ENCODE results near the gene TXLNG.

Gene TXLNG

DNA sequence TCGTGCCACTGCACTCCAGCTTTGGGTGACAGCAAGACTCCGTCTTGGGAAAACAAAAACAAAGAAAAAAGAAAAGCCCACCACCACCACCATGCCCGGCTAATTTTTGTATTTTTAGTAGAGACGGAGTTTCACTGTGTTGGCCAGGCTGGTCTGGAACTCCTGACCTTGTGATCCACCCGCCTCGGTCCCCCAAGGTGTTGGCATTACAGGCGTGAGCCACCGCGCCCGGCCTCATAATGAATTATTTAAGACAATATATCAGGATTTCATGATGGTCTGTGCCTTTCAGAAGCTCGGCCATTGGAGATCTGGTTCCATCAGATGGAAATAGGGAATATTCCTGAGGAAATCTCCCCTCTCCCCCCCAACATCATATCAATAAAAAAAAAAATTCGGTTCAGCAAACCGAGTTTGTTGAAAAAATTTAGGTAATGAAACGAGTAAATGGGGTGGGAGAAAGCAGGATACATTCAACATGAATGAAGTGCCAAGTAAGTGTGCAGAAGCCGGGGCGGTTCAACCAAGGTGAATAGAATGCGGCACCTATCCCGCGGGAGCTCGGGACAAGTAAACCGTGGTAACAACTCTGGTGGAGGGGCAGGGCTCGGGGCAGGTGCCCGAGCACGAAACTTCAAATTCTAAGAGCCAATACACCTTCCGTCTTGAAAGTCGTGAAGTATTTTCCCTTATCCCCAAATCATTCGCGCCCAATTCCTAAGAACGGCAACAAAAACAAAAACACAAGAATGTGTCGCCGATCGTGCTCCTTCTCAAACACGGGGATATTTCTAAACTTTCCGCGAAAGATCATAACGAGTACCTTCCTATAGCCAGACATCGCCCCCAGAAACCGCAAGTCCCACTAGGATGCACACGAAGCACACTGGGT lies 773 bp upstream of the TXLNG start:
- FAIRE-seq: no peak

GRCh38 chrX:16786791-16787735 lies 797 bp downstream of the TXLNG start:
- FAIRE-seq: no peak

DNA sequence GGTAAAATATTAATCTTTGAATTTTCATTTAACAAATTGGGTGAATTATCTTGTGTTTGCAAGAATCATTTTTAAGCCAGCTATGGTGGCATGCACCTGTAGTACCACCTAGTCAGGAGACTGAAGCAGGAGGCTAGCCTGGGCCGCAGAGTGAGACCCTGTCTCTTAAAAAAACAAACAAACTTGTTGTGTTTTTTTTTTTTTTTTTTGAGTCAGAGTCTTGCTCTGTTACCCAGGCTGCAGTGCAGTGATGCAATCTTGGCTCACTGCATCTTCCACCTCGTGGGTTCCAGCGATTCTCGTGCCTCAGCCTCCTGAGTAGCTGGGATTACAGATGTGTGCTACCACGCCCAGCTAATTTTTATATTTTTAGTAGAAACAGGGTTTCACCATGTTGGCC lies 2.2 kb downstream of the TXLNG start:
- FAIRE-seq: no peak

GRCh38 chrX:16796298-16796697 lies 10.0 kb downstream of the TXLNG start:
- FAIRE-seq: no peak

- no peak for FAIRE-seq
Observed at GRCh38 chrX:16797358-16797757, 11.1 kb downstream of the TXLNG start.

DNA sequence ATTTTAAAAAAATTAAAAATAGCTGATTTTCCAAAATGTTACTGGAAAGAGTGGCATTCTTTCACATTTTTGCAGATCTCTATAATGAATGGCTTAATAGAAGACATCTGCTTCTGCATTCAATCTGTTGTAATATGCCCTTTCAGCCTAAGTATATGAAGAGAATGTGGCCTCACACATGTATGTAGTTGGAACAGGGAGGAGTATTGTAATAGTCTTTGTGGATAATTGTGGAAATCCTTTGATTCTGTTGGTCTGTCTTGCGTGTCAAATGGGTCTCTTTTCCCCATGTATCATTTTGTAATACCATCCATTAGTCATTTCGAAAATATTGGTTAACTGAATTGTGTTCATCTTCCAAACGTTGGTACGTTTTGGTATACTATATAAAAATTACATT lies 11.6 kb downstream of the TXLNG start:
- FAIRE-seq: no peak

- no peak for FAIRE-seq
Observed at GRCh38 chrX:16804923-16805464, 18.7 kb downstream of the TXLNG start.

DNA sequence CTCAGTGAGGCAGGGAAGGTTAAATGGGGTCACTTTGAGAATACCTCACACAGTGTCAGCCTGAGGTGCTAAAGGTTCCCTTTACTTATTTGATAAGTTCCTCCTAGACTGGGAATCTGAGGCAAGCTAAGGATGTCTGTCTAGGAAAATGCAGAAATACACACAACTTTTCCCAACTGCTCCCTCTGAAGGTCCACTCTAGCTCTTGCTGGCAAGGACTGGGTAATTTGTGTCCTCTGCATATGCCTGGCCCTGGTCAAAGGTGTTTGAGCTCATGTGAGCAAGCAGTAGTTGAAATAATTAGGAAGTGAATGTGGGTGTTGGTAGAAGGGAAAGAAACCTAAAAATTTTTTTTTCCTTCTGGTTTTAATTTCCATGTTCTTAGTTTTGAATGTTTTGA lies 21.3 kb downstream of the TXLNG start:
- FAIRE-seq: no peak

GRCh38 chrX:16807976-16808542 lies 21.8 kb downstream of the TXLNG start:
- FAIRE-seq: no peak

DNA sequence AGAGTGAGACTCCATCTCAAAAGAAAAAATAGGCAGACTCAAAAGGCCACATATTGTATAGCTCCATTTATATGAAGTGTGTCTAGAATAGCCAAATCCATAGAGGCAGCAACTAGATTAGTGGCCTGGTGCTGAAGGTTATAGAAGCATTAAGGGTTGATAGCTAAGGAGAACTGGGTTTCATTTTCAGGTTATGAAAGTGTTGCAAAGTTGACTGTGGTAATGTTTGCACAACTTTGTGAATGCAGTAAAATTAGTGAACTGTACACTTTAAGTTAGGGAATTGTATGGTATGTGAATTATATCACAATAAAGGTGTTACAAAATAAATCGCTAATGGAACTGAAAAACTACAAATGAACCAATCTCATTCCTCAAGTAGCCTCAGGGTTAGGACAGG lies 28.3 kb downstream of the TXLNG start:
- no peak for FAIRE-seq

DNA sequence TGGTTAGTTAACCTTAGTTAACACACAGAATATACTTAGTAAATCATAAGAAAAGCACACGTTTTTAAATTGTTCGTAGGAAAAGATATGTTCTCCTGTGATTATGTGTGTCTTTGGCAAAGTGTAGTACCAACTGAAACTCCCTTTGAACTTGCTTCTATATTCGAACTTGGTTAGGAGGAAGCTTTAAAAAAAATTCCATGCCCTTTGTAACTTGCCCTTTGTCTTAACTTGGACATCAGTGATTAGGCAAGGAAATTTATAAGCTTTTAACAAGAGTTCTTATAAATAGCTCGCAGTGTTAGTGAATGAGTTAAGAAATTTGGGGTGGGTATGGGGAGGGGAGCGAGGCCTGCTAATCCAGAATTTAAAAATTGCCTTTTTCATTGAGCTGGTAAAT lies 33.4 kb downstream of the TXLNG start:
- no peak for FAIRE-seq

GRCh38 chrX:16822723-16823122 lies 36.5 kb downstream of the TXLNG start:
- no peak for FAIRE-seq

GRCh38 chrX:16825264-16826035 lies 39.2 kb downstream of the TXLNG start:
- no peak for FAIRE-seq

DNA sequence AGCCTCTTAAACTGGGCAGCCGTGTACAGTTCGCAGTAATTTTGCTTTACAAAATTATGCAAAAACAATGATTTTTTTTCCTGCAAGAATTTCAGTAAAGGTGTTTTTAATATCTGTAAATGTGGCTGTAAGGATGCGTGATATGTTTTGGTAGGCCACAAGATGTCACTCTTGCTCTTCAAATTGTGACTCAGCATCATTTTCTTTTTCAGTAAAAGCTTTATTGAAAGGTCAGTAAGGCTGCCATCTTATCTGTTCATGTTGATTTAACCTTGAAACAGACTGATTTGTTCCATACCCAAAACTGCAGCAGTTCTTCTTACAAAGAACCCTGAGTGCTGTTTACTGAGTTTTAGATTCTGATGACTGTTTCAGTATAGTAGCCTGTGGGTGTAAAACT lies 39.9 kb downstream of the TXLNG start:
- FAIRE-seq: peak; percentile 83

DNA sequence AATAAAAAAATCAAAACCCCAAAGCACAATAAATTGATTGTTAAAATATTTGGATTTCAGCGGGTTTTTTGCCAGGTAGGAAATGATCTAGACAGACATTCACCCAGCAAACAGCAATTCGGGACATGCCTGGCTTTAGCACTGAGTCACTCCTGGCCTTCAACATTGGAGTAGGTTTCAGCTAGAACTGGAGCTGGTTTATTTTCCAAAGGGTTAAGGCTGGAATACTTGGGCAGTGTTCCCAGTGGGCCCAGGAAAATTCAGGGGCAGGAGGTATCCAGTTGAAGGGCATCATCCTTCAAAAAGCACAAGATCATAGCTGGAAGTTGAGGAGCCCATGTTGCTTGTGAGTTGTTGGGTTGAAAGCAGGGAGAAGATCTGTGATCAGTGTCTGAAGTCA lies 41.0 kb downstream of the TXLNG start:
- FAIRE-seq: no peak

DNA sequence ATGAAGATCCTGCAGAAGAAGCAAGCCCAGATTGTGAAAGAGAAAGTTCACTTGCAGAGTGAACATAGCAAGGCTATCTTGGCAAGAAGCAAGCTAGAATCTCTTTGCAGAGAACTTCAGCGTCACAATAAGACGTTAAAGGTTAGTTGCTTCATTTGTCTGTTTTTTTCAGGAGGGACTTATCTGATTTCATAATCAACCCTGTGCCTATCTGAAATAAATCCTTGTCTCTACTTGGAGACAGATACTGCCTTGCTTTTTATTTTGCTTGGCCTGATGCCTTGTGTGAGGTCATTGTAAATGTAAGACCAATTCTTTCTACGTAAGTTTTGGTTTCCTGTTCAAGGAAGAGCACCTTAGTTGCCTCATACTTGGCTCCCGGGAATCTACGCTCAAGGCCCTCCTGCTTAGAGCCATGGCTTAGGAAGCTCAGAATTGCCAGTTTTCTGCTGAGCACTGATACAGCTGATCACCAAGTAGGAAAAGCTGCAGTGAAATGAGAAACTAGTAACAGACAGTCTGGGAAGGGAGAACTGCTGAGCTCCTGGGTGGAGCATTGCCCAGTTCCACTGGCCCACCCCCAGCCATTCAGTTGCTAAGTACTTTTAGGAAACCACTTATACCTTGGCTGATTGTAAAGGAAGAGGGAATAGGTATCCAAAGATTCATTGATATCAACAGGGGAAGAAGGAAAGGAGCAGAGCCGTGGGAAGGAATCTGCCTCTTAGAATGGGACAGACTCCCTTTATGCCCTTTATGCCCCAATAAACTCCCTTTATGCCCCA lies 42.0 kb downstream of the TXLNG start:
- FAIRE-seq: no peak

DNA sequence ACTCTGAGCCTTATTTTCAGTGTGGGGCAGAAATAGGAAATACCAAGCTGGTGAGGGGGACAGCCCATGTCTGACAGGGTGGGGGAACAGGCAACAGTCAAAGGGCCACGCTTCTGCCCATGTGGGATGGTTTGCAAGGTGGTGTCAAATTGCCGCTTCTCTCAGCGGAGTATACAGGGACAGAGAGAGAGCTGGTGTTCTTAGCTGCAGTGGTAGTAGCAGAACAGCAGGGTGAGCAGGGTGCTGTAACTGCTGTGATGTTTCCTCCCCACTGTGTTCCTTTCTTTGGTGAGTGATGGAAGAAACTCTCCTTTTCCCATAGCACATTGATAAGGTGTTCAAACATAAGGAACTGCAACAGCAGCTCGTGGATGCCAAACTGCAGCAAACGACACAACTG lies 46.0 kb downstream of the TXLNG start:
- no peak for FAIRE-seq

DNA sequence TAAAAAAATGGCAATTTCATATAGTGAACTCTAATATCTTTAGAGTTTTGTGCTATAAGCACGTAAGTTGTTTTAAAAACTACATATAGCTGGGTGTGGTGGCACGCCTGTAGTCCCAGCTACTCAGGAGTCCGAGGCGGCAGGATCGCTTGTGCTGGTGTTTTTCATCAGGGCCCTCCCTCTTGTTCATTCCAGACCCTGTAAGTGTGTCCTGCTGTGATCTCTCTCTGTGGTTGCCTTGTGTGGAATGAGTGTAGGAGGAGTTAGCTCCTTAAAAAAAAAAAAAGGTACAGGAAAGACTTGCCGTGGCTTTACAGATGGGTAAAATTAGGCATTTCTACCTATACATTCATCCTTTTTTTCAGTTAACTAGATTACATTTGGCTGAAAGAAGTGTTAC lies 48.5 kb downstream of the TXLNG start:
- no peak for FAIRE-seq

GRCh38 chrX:16836371-16836770 lies 50.1 kb downstream of the TXLNG start:
- no peak for FAIRE-seq

GRCh38 chrX:16838202-16839066 lies 52.2 kb downstream of the TXLNG start:
- no peak for FAIRE-seq
